Naive thymus-derived CD4-positive, alpha-beta T cell (primary cell): ENCODE data around the gene FAM168A. TPM values are rescaled to one million over a fixed set of nuclear protein-coding genes. Genes with fewer than 3 reads are reported as not detected.
A peak's percentile ranks its signal among the peaks of the same experiment; 100 is the strongest.

ENCODE experiments used
- ATAC-seq: fragments of 150-1000 bp; cut with Tn5 transposase; 2 replicates; pipeline ENCODE4 v1.10.0; 2021; ENCODE audit warnings: mild to moderate bottlenecking, moderate library complexity
- CTCF ChIA-PET: fragments of 350-600 bp; sonication (Branson Sonifier 250); formaldehyde crosslinking; loops from one replicate; lab custom pipeline; 2021; ENCODE audit warnings: antibody characterized with exemption; lab: Charles Lee
- POLR2A ChIA-PET: fragments of 350-600 bp; sonication (Branson Sonifier 250); formaldehyde crosslinking; loops from one replicate; lab custom pipeline; 2021; ENCODE audit warnings: antibody characterized with exemption, inconsistent platforms; lab: Charles Lee
- DNase-seq, 9 donors: peaks; one replicate each; pipeline versions ENCODE4 v3.0.0 to v3.0.0-alpha.2; 2020 to 2022; ENCODE audit warnings: mixed read lengths in 1 of 9
- H3K27ac ChIP-seq: one replicate; pipeline ENCODE4 v1.7.0; 2013; ENCODE audit warnings: mild to moderate bottlenecking, low read depth, low read length, moderate library complexity
- H3K27me3 ChIP-seq, 2 donors: one replicate each; pipeline ENCODE4 v1.7.0; 2013; ENCODE audit warnings: low read length in 2 of 2, mild to moderate bottlenecking in 2 of 2, moderate library complexity in 2 of 2; ENCODE audit not compliant: control insufficient read depth in 2 of 2, insufficient read depth in 2 of 2
- H3K36me3 ChIP-seq, 3 experiments: 1 replicate in 2 of 3; 2 replicates in 1 of 3; pipeline ENCODE4 v1.7.0; 2013; ENCODE audit warnings: low read length in 3 of 3, mild to moderate bottlenecking in 3 of 3, moderate library complexity in 1 of 3; ENCODE audit not compliant: insufficient read depth in 3 of 3, control insufficient read depth in 2 of 3
- H3K4me1 ChIP-seq, 2 donors: one replicate each; pipeline ENCODE4 v1.7.0; 2013; ENCODE audit warnings: low read length in 2 of 2, mild to moderate bottlenecking in 2 of 2, moderate library complexity in 1 of 2; ENCODE audit not compliant: control insufficient read depth in 2 of 2, insufficient read depth in 2 of 2
- H3K4me3 ChIP-seq: 2 replicates; pipeline ENCODE4 v1.7.0; 2013; ENCODE audit warnings: mild to moderate bottlenecking, low read length
- H3K9me3 ChIP-seq, 3 experiments: 1 replicate in 2 of 3; 2 replicates in 1 of 3; pipeline ENCODE4 v1.7.0; 2013; ENCODE audit warnings: low read length in 3 of 3; ENCODE audit not compliant: control insufficient read depth in 2 of 3
- H3K27ac Mint-ChIP-seq, 9 donors: one replicate each; pipeline ENCODE4 v1.8.0; 2020 to 2022; ENCODE audit warnings: mixed read lengths in 9 of 9, mild to moderate bottlenecking in 8 of 9, moderate library complexity in 5 of 9, inconsistent platforms in 2 of 9
- H3K27me3 Mint-ChIP-seq, 5 donors: one replicate each; pipeline ENCODE4 v1.8.0; 2021 to 2022; ENCODE audit warnings: mixed read lengths in 5 of 5, mild to moderate bottlenecking in 1 of 5
- H3K36me3 Mint-ChIP-seq, 5 donors: one replicate each; pipeline ENCODE4 v1.8.0; 2020 to 2022; ENCODE audit warnings: mixed read lengths in 5 of 5, mild to moderate bottlenecking in 3 of 5, inconsistent platforms in 1 of 5
- H3K4me1 Mint-ChIP-seq, 7 donors: one replicate each; pipeline ENCODE4 v1.8.0; 2020 to 2022; ENCODE audit warnings: mixed read lengths in 7 of 7, mild to moderate bottlenecking in 3 of 7, inconsistent platforms in 1 of 7
- H3K4me3 Mint-ChIP-seq, 10 donors: one replicate each; pipeline ENCODE4 v1.8.0; 2020 to 2022; ENCODE audit warnings: mild to moderate bottlenecking in 10 of 10, mixed read lengths in 10 of 10, moderate library complexity in 6 of 10, inconsistent platforms in 2 of 10
- H3K9me3 Mint-ChIP-seq, 11 donors: one replicate each; pipeline ENCODE4 v1.8.0; 2020 to 2022; ENCODE audit warnings: mixed read lengths in 11 of 11, mild to moderate bottlenecking in 4 of 11, inconsistent platforms in 1 of 11, moderate library complexity in 1 of 11
- intact Hi-C, 2 donors: fragments of 100-400 bp; cut with micrococcal nuclease; formaldehyde crosslinking; loops; one replicate each; pipeline ENCODE4 v1.15.1; 2023
- polyA plus RNA-seq, 2 donors: library from polyadenylated mRNA; unstranded; fragments of 300-500 nt; fragmentation: Illumina TruSeq; gene quantifications; one replicate each; pipeline ENCODE4 v1.2.3, GENCODE V29; 2021
- total RNA-seq, 6 experiments: library from RNA in 5 of 6; stranded (reverse) in 5 of 6; gene quantifications; 1 replicate in 5 of 6; 2 replicates in 1 of 6; pipeline ENCODE4 v1.2.3 and lab custom pipeline; 2021 to 2026

FAM168A gene
- total and polyA plus RNA-seq, 7 experiments from 2014 or later: 3.3 to 33.0 (median 23.1) TPM

- no peak overlapping the region for H3K4me3 Mint-ChIP-seq
Measured at GRCh38 chr11:73399636-73400035, 198.3 kb downstream of the FAM168A start.

DNA sequence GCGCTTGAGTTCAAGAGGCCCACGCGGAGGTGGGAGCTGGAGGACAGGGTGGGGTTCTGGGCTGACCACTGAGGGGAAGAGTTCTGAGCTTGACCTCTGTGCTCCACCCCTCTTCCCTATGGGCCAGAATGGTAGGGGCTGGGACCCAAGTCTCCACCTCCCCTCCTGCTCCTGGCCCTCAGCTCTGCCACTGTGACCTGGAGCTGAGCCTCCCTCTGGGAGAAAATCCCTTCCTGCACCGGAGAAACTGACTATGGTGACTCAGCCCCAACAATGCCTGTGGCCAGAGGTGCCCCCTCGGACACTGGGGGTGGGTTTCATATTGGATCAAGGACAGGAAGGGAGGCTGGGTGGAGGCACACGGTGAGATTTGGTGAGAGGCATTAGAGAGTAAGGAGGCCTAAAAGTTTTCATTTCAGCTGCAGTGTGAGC lies 198.7 kb downstream of the FAM168A start:
- DNase-seq: no peak
- CTCF ChIA-PET: interaction anchor here (0.6 to 16.0 kb wide), 4 partner anchors 47 to 306 kb away, joined by 3 to 205 read pairs (median 4); no protein-coding TSS in a partner anchor
- H3K4me3 ChIP-seq: no peak overlapping the region
- H3K27me3 ChIP-seq: no peaks in the 10 kb centered on the region
- peaks cover 0 to 1% (median 0%) of the 10 kb centered on the region in 11 donors for H3K9me3 Mint-ChIP-seq
- peak; percentile 3 for ATAC-seq
- H3K4me3 Mint-ChIP-seq: no peak overlapping the region
- POLR2A ChIA-PET: no interaction called here
- H3K4me1 Mint-ChIP-seq: peaks cover 0 to 9% (median 0%) of the 10 kb centered on the region in 7 donors
- H3K27me3 Mint-ChIP-seq: no peaks in the 10 kb centered on the region
- H3K27ac ChIP-seq: no peak overlapping the region
- peaks cover 0 to 24% (median 3%) of the 10 kb centered on the region in 3 experiments for H3K36me3 ChIP-seq
- H3K9me3 ChIP-seq: no peaks in the 10 kb centered on the region
- intact Hi-C loops: no loop called here
- H3K36me3 Mint-ChIP-seq: peaks cover 0 to 4% (median 0%) of the 10 kb centered on the region in 5 donors
- peak overlapping the region in 8 of 9 donors; percentile 11 to 87 (median 58) for H3K27ac Mint-ChIP-seq
- H3K4me1 ChIP-seq: no peaks in the 10 kb centered on the region

More at GRCh38 chr11:73399636-73400035, 198.3 kb downstream of the FAM168A start:
- Mint-ChIP-seq H3K27me3 (no peaks in the 10 kb centered on the region), H3K4me1 (peaks cover 0 to 9% (median 0%) of the 10 kb centered on the region in 7 donors), H3K36me3 (peaks cover 0 to 4% (median 0%) of the 10 kb centered on the region in 5 donors), H3K27ac (peak overlapping the region in 8 of 9 donors; percentile 11 to 87 (median 62)), H3K9me3 (peaks cover 0 to 1% (median 0%) of the 10 kb centered on the region in 11 donors)
- peak; percentile 0 for ATAC-seq
- intact Hi-C loops: no loop called here
- Histone ChIP-seq H3K4me3 (no peak overlapping the region), H3K9me3 (no peaks in the 10 kb centered on the region), H3K27me3 (no peaks in the 10 kb centered on the region), H3K27ac (no peak overlapping the region), H3K36me3 (peaks cover 0 to 20% (median 3%) of the 10 kb centered on the region in 3 experiments), H3K4me1 (no peaks in the 10 kb centered on the region)
- no peak for DNase-seq
- ChIA-PET POLR2A (no interaction called here), CTCF (interaction anchor here (0.6 to 16.0 kb wide), 3 partner anchors 48 to 306 kb away, joined by 3 to 205 read pairs (median 3); no protein-coding TSS in a partner anchor)

- ChIA-PET POLR2A (no interaction called here), CTCF (interaction anchor here (0.9 to 16.0 kb wide), 2 partner anchors 47 to 154 kb away, joined by 4 to 205 read pairs; no protein-coding TSS in a partner anchor)
- Histone ChIP-seq H3K27me3 (no peaks in the 10 kb centered on the region), H3K4me1 (no peaks in the 10 kb centered on the region), H3K9me3 (no peaks in the 10 kb centered on the region), H3K36me3 (peaks cover 0 to 29% (median 3%) of the 10 kb centered on the region in 3 experiments), H3K27ac (no peak overlapping the region), H3K4me3 (no peak overlapping the region)
- DNase-seq (no peak), ATAC-seq (peak; percentile 15)
- Mint-ChIP-seq H3K4me1 (peaks cover 0 to 9% (median 0%) of the 10 kb centered on the region in 7 donors), H3K27ac (peak overlapping the region in 3 of 9 donors; percentile 11 to 87 (median 51)), H3K36me3 (peaks cover 0 to 4% (median 0%) of the 10 kb centered on the region in 5 donors), H3K4me3 (no peak overlapping the region), H3K9me3 (peaks cover 0 to 1% (median 0%) of the 10 kb centered on the region in 11 donors), H3K27me3 (no peaks in the 10 kb centered on the region)
- intact Hi-C loops: no loop called here
Measured at GRCh38 chr11:73398721-73399120, 199.2 kb downstream of the FAM168A start.

GRCh38 chr11:73398132-73398526 lies 199.8 kb downstream of the FAM168A start:
- Mint-ChIP-seq H3K27ac (peak overlapping the region in 2 of 9 donors; percentile 5 to 48), H3K4me3 (no peak overlapping the region), H3K9me3 (peaks cover 0 to 1% (median 0%) of the 10 kb centered on the region in 11 donors), H3K4me1 (peaks cover 0 to 9% (median 0%) of the 10 kb centered on the region in 7 donors), H3K36me3 (peaks cover 0 to 6% (median 0%) of the 10 kb centered on the region in 5 donors), H3K27me3 (no peaks in the 10 kb centered on the region)
- H3K27me3 ChIP-seq: no peaks in the 10 kb centered on the region
- no peaks in the 10 kb centered on the region for H3K4me1 ChIP-seq
- intact Hi-C loops: no loop called here
- ATAC-seq: no peak
- peaks cover 0 to 30% (median 3%) of the 10 kb centered on the region in 3 experiments for H3K36me3 ChIP-seq
- no peaks in the 10 kb centered on the region for H3K9me3 ChIP-seq
- no peak for DNase-seq
- ChIA-PET POLR2A (interaction anchor here (1.7 kb wide), 1 partner anchor 10 kb away, joined by 3 read pairs; no protein-coding TSS in a partner anchor), CTCF (interaction anchor here (16.0 kb wide), 1 partner anchor 46 kb away, joined by 205 read pairs; no protein-coding TSS in a partner anchor)
- H3K27ac ChIP-seq: no peak overlapping the region
- no peak overlapping the region for H3K4me3 ChIP-seq

GRCh38 chr11:73397468-73398131 lies 200.3 kb downstream of the FAM168A start:
- ATAC-seq (no peak), DNase-seq (peak in 1 of 9 donors; percentile 9)
- intact Hi-C loops: no loop called here
- H3K4me3 Mint-ChIP-seq: no peak overlapping the region
- Histone ChIP-seq H3K36me3 (peaks cover 0 to 34% (median 3%) of the 10 kb centered on the region in 3 experiments), H3K27me3 (no peaks in the 10 kb centered on the region), H3K27ac (no peak overlapping the region), H3K4me1 (no peaks in the 10 kb centered on the region), H3K4me3 (no peak overlapping the region), H3K9me3 (no peaks in the 10 kb centered on the region)
- no peaks in the 10 kb centered on the region for H3K27me3 Mint-ChIP-seq
- ChIA-PET CTCF (interaction anchor here (0.6 to 16.0 kb wide), 3 partner anchors 32 to 191 kb away, joined by 4 to 205 read pairs (median 6); no protein-coding TSS in a partner anchor), POLR2A (interaction anchor here (0.7 to 1.7 kb wide), 2 partner anchors 9 to 23 kb away, joined by 3 read pairs; no protein-coding TSS in a partner anchor)
- peaks cover 0 to 6% (median 0%) of the 10 kb centered on the region in 5 donors for H3K36me3 Mint-ChIP-seq
- H3K9me3 Mint-ChIP-seq: peaks cover 0 to 1% (median 0%) of the 10 kb centered on the region in 11 donors
- H3K4me1 Mint-ChIP-seq: peaks cover 0 to 8% (median 0%) of the 10 kb centered on the region in 7 donors
- H3K27ac Mint-ChIP-seq: peak overlapping the region in 5 of 9 donors; percentile 5 to 67 (median 59)

- H3K4me1 ChIP-seq: no peaks in the 10 kb centered on the region
- CTCF ChIA-PET: interaction anchor here (0.6 to 16.0 kb wide), 4 partner anchors 32 to 264 kb away, joined by 3 to 205 read pairs (median 5); no protein-coding TSS in a partner anchor
- H3K9me3 ChIP-seq: no peaks in the 10 kb centered on the region
- peak overlapping the region in 3 of 9 donors; percentile 10 to 59 (median 59) for H3K27ac Mint-ChIP-seq
- no peak overlapping the region for H3K27ac ChIP-seq
- peaks cover 0 to 8% (median 0%) of the 10 kb centered on the region in 7 donors for H3K4me1 Mint-ChIP-seq
- H3K36me3 Mint-ChIP-seq: peaks cover 0 to 6% (median 0%) of the 10 kb centered on the region in 5 donors
- no peaks in the 10 kb centered on the region for H3K27me3 ChIP-seq
- peak in 1 of 9 donors; percentile 8 for DNase-seq
- no peak overlapping the region for H3K4me3 Mint-ChIP-seq
- no peak overlapping the region for H3K4me3 ChIP-seq
- H3K27me3 Mint-ChIP-seq: no peaks in the 10 kb centered on the region
- POLR2A ChIA-PET: interaction anchor here (0.6 to 1.7 kb wide), 3 partner anchors 9 to 222 kb away, joined by 3 read pairs; no protein-coding TSS in a partner anchor
- H3K9me3 Mint-ChIP-seq: peaks cover 0 to 1% (median 0%) of the 10 kb centered on the region in 11 donors
- ATAC-seq: no peak
- intact Hi-C loops: no loop called here
- peaks cover 0 to 35% (median 3%) of the 10 kb centered on the region in 3 experiments for H3K36me3 ChIP-seq
Measured at GRCh38 chr11:73396985-73397384, 200.9 kb downstream of the FAM168A start.
